B cell (primary cell): ENCODE results near the gene HSPA12B.

ENCODE experiments used
- CTCF ChIP-seq: fragments of 200-600 bp; IDR thresholded peaks from one replicate; pipeline ENCODE4 v1.8.0; 2022; ENCODE audit warnings: antibody characterized with exemption, mild to moderate bottlenecking
- EZH2 ChIP-seq: IDR thresholded peaks from 2 replicates; pipeline ENCODE4 v1.6.1; 2012; ENCODE audit warnings: borderline replicate concordance, low read depth, mild to moderate bottlenecking, moderate library complexity, low read length; ENCODE audit not compliant: insufficient read depth, poor library complexity, severe bottlenecking

GRCh38 chr20:3686421-3686820 lies 46.1 kb upstream of the HSPA12B start:
- TF ChIP-seq EZH2 (no peak), CTCF (no peak)
